HepG2 (cell line): ENCODE results near the gene MKS1. TPM values are rescaled to one million over a fixed set of nuclear protein-coding genes. Genes with fewer than 3 reads are reported as not detected.
A peak's percentile ranks its signal among the peaks of the same experiment; 100 is the strongest.

Experiments used
- ATAC-seq: fragments of 200-7000 bp; cut with Tn5 transposase; 3 replicates; pipeline ENCODE4 v1.9.1; 2020; ENCODE audit warnings: mild to moderate bottlenecking, moderate library complexity
- BruUV-seq: library from RNA; stranded (reverse); fragments of 400-500 nt; replicated peaks from 2 replicates; lab custom pipeline; 2021; lab: Mats Ljungman, UMichigan
- CTCF ChIA-PET: fragments of 300-600 bp; formaldehyde crosslinking; extraction: SDS; loops from one replicate; lab custom pipeline; 2021; ENCODE audit warnings: low total read pairs, inconsistent platforms, low intra/inter-chr PET ratio; lab: Yijun Ruan, JAX
- POLR2A ChIA-PET: fragments of 350-600 bp; sonication (Branson Sonifier 250); formaldehyde crosslinking; loops from one replicate; lab custom pipeline; 2020; ENCODE audit warnings: antibody characterized with exemption, inconsistent platforms; lab: Yijun Ruan, JAX
- DNase-seq: peaks from one replicate; pipeline ENCODE4 v3.0.0-alpha.2; 2015; ENCODE audit warnings: low spot score
- FAIRE-seq: peaks from 3 replicates; lab custom pipeline; 2011; peaks lifted over from hg19 to GRCh38; lab: Jason Lieb, UNC
- H2AFZ ChIP-seq: one replicate; pipeline ENCODE4 v1.6.1; 2011; ENCODE audit warnings: low read length, inconsistent platforms
- H3K27ac ChIP-seq: fragments of 300-600 bp; 3 replicates; pipeline ENCODE4 v1.8.0; 2011; ENCODE audit warnings: mixed run types, mild to moderate bottlenecking, mixed read lengths, low read length, inconsistent platforms; ENCODE audit not compliant: insufficient read depth; ENCODE audit errors: extremely low read length
- H3K27me3 ChIP-seq, 2 experiments: fragments of 200-600 bp in 1 of 2; 2 replicates in 1 of 2; 3 replicates in 1 of 2; pipeline versions ENCODE4 v1.6.0 to v1.8.0; 2011; ENCODE audit warnings: low read length in 2 of 2, mild to moderate bottlenecking in 2 of 2, moderate library complexity in 2 of 2, inconsistent platforms in 1 of 2; ENCODE audit not compliant: insufficient read depth in 2 of 2, control insufficient read depth in 1 of 2
- H3K36me3 ChIP-seq, 2 experiments: fragments of 200-600 bp in 1 of 2; replicated peaks in 1 of 2; 2 replicates in 1 of 2; 3 replicates in 1 of 2; pipeline versions ENCODE4 v1.5.1 to v1.8.0; 2011; ENCODE audit warnings: low read length in 2 of 2, inconsistent platforms in 1 of 2; ENCODE audit not compliant: insufficient read depth in 2 of 2, control insufficient read depth in 1 of 2
- H3K4me1 ChIP-seq: 2 replicates; pipeline ENCODE4 v1.5.1; 2012; ENCODE audit warnings: low read length, inconsistent platforms; ENCODE audit not compliant: insufficient read depth
- H3K4me2 ChIP-seq: 2 replicates; pipeline ENCODE4 v1.6.0; 2011; ENCODE audit warnings: low read depth, low read length, inconsistent platforms
- H3K4me3 ChIP-seq, 3 experiments: fragments of 200-600 bp in 1 of 3; sonication (generic), shearing (Covaris generic) in 1 of 3; replicated peaks in 1 of 3; 2 replicates each; pipeline ENCODE4 v1.5.1; 2011 to 2016; ENCODE audit warnings: low read length in 3 of 3, inconsistent platforms in 2 of 3, low read depth in 2 of 3, mild to moderate bottlenecking in 2 of 3, control low read depth in 1 of 3, mixed read lengths in 1 of 3; ENCODE audit not compliant: insufficient read depth in 1 of 3
- H3K79me2 ChIP-seq: one replicate; pipeline ENCODE4 v1.6.1; 2011; ENCODE audit warnings: low read length, inconsistent platforms; ENCODE audit not compliant: insufficient read depth
- H3K9ac ChIP-seq: 2 replicates; pipeline ENCODE4 v1.6.0; 2011; ENCODE audit warnings: mild to moderate bottlenecking, low read depth, low read length, inconsistent platforms; ENCODE audit not compliant: insufficient read depth
- H3K9me3 ChIP-seq: 2 replicates; pipeline ENCODE4 v1.5.1; 2012; ENCODE audit warnings: mild to moderate bottlenecking, low read length
- H4K20me1 ChIP-seq: 2 replicates; pipeline ENCODE4 v1.6.0; 2011; ENCODE audit warnings: inconsistent platforms, mild to moderate bottlenecking, low read length, moderate library complexity; ENCODE audit not compliant: insufficient read depth
- EP300 ChIP-seq, 3 experiments: sonication (generic) in 1 of 3; formaldehyde crosslinking in 1 of 3; IDR thresholded peaks; 2 replicates each; pipeline versions ENCODE4 v1.5.1 to v1.6.1; 2011 to 2020; ENCODE audit warnings: low read depth in 2 of 3, low read length in 2 of 3, borderline replicate concordance in 1 of 3, improper control_type of control experiment in 1 of 3, mild to moderate bottlenecking in 1 of 3, missing genetic modification reagents in 1 of 3, moderate library complexity in 1 of 3
- EZH2 ChIP-seq: conservative IDR thresholded peaks from 2 replicates; pipeline ENCODE4 v1.6.1; 2012; ENCODE audit warnings: mild to moderate bottlenecking, low read depth, low read length, moderate library complexity
- GABPB1 ChIP-seq: IDR thresholded peaks from 2 replicates; pipeline ENCODE4 v1.6.1; 2016; ENCODE audit warnings: mild to moderate bottlenecking, missing genetic modification reagents, moderate library complexity, missing compliant biosample characterization
- HNRNPLL ChIP-seq: fragments of 200-400 bp; formaldehyde crosslinking; IDR thresholded peaks from 2 replicates; pipeline ENCODE4 v1.6.1; 2017; ENCODE audit warnings: mild to moderate bottlenecking, low read depth, low read length; ENCODE audit not compliant: poor library complexity, severe bottlenecking
- KDM5B ChIP-seq: sonication (generic); formaldehyde crosslinking; IDR thresholded peaks from 2 replicates; pipeline ENCODE4 v1.4.0; 2020; ENCODE audit warnings: missing genetic modification reagents, mild to moderate bottlenecking, borderline replicate concordance
- PHF8 ChIP-seq: sonication (generic); formaldehyde crosslinking; IDR thresholded peaks from 2 replicates; pipeline ENCODE4 v1.5.0; 2020; ENCODE audit warnings: missing genetic modification reagents
- ZFY ChIP-seq: sonication (generic); formaldehyde crosslinking; IDR thresholded peaks from 2 replicates; pipeline ENCODE4 v1.4.0; 2020; ENCODE audit warnings: missing genetic modification reagents
- ZFYVE20 ChIP-seq: sonication (generic); formaldehyde crosslinking; IDR thresholded peaks from 2 replicates; pipeline ENCODE4 v1.8.0; 2023; ENCODE audit warnings: low read depth, mild to moderate bottlenecking, moderate library complexity, missing genetic modification reagents, borderline replicate concordance
- ZNF777 ChIP-seq: sonication (generic); formaldehyde crosslinking; IDR thresholded peaks from 2 replicates; pipeline ENCODE4 v1.4.0; 2020; ENCODE audit warnings: missing genetic modification reagents
- WGBS: methylation state at CpG from one replicate; pipeline ENCODE4 v1.1.6; 2017; ENCODE audit warnings: low lambda C conversion rate; 5-methylcytosine and 5-hydroxymethylcytosine counted together
- in situ Hi-C: cut with HindIII; loops from 2 replicates; pipeline ENCODE4 v1.10.0; 2017; ENCODE audit warnings: low pct_unique_long_range_greater_than_20kb; ENCODE audit not compliant: extremely low pct_ligation_motif_present
- intact Hi-C: fragments of 100-400 bp; cut with micrococcal nuclease; formaldehyde crosslinking; loops from one replicate; pipeline ENCODE4 v1.10.0; 2022; ENCODE audit not compliant: unreplicated experiment
- polyA plus RNA-seq, 8 experiments: library from polyadenylated mRNA; depleted of rRNA in 3 of 8; stranded (reverse) in 7 of 8; unstranded in 1 of 8; fragments of >200 nt; fragmentation: Illumina TruSeq in 4 of 8; extraction: Trizol in 4 of 8; gene quantifications; 2 replicates each; pipeline versions ENCODE4 v1.2.1 to v1.2.3, GENCODE V29; 2011 to 2016; ENCODE audit warnings: low read depth in 4 of 8, missing spikeins in 1 of 8, mixed read lengths in 1 of 8; ENCODE audit not compliant: insufficient read depth in 1 of 8
- total RNA-seq, 5 experiments: library from RNA; depleted of rRNA; stranded (reverse); fragments of >200 nt; fragmentation: Illumina TruSeq; extraction: Trizol; gene quantifications; 2 replicates each; pipeline ENCODE4 v1.2.3, GENCODE V29; 2016; ENCODE audit warnings: low read depth in 1 of 5
- TF ChIP-seq, protein P1 (sequence below): sonication (generic); formaldehyde crosslinking; IDR thresholded peaks from 2 replicates; pipeline ENCODE4 v1.4.0; 2020; ENCODE audit warnings: missing genetic modification reagents
- TF ChIP-seq, protein P2 (sequence below): sonication (generic); formaldehyde crosslinking; IDR thresholded peaks from 2 replicates; pipeline ENCODE4 v1.5.0; 2020; ENCODE audit warnings: mild to moderate bottlenecking, missing genetic modification reagents, borderline replicate concordance
- TF ChIP-seq, protein P3 (sequence below): sonication (generic); formaldehyde crosslinking; IDR thresholded peaks from 2 replicates; pipeline ENCODE4 v1.4.0; 2020; ENCODE audit warnings: mild to moderate bottlenecking, missing genetic modification reagents

Gene MKS1
- total and polyA plus RNA-seq, 2 of the 13 experiments (the other 11 are each of a cell fraction or from before 2014, with no cell fraction given) = 16.1 to 26.3 TPM

- in situ Hi-C loops = no loop called here
- H3K4me3 ChIP-seq = peak overlapping the region; percentile 35 to 53 (median 43); a peak in 5 of 6 replicates
- H3K27me3 ChIP-seq = peaks cover 10 to 60% of the 10 kb centered on the region in 2 experiments
- H3K4me1 ChIP-seq = peaks cover 11% of the 10 kb centered on the region; the same call in 1 of the 2 replicates
- no TSS peak for BruUV-seq
- 13% methylated on average over 53 of the region's 65 CpGs for WGBS
- H3K9ac ChIP-seq = no peak overlapping the region
- intact Hi-C loops = no loop called here
- H3K79me2 ChIP-seq = no peaks in the 10 kb centered on the region
- ATAC-seq (peak; percentile 89), FAIRE-seq (no peak), DNase-seq (no peak)
- no peaks in the 10 kb centered on the region for H3K9me3 ChIP-seq
- no peaks in the 10 kb centered on the region for H4K20me1 ChIP-seq
- ChIA-PET CTCF (no interaction called here), POLR2A (interaction anchor here (1.2 kb wide), 1 partner anchor 45 kb away, joined by 3 read pairs; no protein-coding TSS in a partner anchor)
- H3K27ac ChIP-seq = no peak overlapping the region
- H3K4me2 ChIP-seq = peak overlapping the region; percentile 69
- H2AFZ ChIP-seq = no peak overlapping the region
- no peaks in the 10 kb centered on the region for H3K36me3 ChIP-seq
- TF ChIP-seq, protein P1, sequence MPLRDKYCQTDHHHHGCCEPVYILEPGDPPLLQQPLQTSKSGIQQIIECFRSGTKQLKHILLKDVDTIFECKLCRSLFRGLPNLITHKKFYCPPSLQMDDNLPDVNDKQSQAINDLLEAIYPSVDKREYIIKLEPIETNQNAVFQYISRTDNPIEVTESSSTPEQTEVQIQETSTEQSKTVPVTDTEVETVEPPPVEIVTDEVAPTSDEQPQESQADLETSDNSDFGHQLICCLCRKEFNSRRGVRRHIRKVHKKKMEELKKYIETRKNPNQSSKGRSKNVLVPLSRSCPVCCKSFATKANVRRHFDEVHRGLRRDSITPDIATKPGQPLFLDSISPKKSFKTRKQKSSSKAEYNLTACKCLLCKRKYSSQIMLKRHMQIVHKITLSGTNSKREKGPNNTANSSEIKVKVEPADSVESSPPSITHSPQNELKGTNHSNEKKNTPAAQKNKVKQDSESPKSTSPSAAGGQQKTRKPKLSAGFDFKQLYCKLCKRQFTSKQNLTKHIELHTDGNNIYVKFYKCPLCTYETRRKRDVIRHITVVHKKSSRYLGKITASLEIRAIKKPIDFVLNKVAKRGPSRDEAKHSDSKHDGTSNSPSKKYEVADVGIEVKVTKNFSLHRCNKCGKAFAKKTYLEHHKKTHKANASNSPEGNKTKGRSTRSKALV = peak; percentile 91
- peak; percentile 44; the same call in 1 of the 2 replicates for TF ChIP-seq GABPB1
- TF ChIP-seq HNRNPLL = peak; percentile 47
- peak; percentile 66; the same call in 1 of the 2 replicates for TF ChIP-seq KDM5B (CRISPR knock-in tag)
- TF ChIP-seq ZNF777 (CRISPR knock-in tag) = peak; percentile 34; the same call in 1 of the 2 replicates
- TF ChIP-seq ZFY (CRISPR knock-in tag) = 0 out of 2 replicates have a peak, but pooled peaks have one; percentile 19
- TF ChIP-seq, protein P2, sequence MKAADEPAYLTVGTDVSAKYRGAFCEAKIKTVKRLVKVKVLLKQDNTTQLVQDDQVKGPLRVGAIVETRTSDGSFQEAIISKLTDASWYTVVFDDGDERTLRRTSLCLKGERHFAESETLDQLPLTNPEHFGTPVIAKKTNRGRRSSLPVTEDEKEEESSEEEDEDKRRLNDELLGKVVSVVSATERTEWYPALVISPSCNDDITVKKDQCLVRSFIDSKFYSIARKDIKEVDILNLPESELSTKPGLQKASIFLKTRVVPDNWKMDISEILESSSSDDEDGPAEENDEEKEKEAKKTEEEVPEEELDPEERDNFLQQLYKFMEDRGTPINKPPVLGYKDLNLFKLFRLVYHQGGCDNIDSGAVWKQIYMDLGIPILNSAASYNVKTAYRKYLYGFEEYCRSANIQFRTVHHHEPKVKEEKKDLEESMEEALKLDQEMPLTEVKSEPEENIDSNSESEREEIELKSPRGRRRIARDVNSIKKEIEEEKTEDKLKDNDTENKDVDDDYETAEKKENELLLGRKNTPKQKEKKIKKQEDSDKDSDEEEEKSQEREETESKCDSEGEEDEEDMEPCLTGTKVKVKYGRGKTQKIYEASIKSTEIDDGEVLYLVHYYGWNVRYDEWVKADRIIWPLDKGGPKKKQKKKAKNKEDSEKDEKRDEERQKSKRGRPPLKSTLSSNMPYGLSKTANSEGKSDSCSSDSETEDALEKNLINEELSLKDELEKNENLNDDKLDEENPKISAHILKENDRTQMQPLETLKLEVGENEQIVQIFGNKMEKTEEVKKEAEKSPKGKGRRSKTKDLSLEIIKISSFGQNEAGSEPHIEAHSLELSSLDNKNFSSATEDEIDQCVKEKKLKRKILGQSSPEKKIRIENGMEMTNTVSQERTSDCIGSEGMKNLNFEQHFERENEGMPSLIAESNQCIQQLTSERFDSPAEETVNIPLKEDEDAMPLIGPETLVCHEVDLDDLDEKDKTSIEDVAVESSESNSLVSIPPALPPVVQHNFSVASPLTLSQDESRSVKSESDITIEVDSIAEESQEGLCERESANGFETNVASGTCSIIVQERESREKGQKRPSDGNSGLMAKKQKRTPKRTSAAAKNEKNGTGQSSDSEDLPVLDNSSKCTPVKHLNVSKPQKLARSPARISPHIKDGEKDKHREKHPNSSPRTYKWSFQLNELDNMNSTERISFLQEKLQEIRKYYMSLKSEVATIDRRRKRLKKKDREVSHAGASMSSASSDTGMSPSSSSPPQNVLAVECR (CRISPR knock-in tag) = peak; percentile 22; the same call in 1 of the 2 replicates
- TF ChIP-seq, protein P3, sequence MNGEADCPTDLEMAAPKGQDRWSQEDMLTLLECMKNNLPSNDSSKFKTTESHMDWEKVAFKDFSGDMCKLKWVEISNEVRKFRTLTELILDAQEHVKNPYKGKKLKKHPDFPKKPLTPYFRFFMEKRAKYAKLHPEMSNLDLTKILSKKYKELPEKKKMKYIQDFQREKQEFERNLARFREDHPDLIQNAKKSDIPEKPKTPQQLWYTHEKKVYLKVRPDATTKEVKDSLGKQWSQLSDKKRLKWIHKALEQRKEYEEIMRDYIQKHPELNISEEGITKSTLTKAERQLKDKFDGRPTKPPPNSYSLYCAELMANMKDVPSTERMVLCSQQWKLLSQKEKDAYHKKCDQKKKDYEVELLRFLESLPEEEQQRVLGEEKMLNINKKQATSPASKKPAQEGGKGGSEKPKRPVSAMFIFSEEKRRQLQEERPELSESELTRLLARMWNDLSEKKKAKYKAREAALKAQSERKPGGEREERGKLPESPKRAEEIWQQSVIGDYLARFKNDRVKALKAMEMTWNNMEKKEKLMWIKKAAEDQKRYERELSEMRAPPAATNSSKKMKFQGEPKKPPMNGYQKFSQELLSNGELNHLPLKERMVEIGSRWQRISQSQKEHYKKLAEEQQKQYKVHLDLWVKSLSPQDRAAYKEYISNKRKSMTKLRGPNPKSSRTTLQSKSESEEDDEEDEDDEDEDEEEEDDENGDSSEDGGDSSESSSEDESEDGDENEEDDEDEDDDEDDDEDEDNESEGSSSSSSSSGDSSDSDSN (CRISPR knock-in tag) = peak; percentile 54; the same call in 1 of the 2 replicates
- TF ChIP-seq PHF8 (CRISPR knock-in tag) = peak; percentile 21; the same call in 1 of the 2 replicates
- peak; percentile 82; the same call in 1 of the 2 replicates for TF ChIP-seq EZH2
- TF ChIP-seq EP300 (IDR thresholded peaks at IDR 0.05; ENCODE audit: low read depth in 2 of 2, low read length in 2 of 2) = no peak
- no peak for TF ChIP-seq EP300 (CRISPR knock-in tag; IDR thresholded peaks at IDR 0.05; ENCODE audit: borderline replicate concordance)
- 0 out of 2 replicates have a peak, but pooled peaks have one; percentile 56 for TF ChIP-seq ZFYVE20 (CRISPR knock-in tag)
Measured at GRCh38 chr17:58156839-58157803, 61.9 kb downstream of the MKS1 start.
